Measurements from ENCODE around the gene POC1A. TPM values are rescaled to one million over a fixed set of nuclear protein-coding genes. Genes with fewer than 3 reads are reported as not detected.

POC1A gene
- total and polyA plus RNA-seq, 12 donors = 0.44 to 3.5 (median 1.1) TPM

GRCh38 chr3:52188556-52188955 lies 34.3 kb upstream of the POC1A start:
- 85 to 95% methylated on average over 1 of the region's 1 CpG for WGBS, 2 donors
- no peaks in the 10 kb centered on the region for H3K9me3 ChIP-seq
- no peak for TF ChIP-seq CTCF (IDR thresholded peaks at IDR 0.05)
- H3K36me3 ChIP-seq = no peaks in the 10 kb centered on the region
- peaks cover 5 to 44% (median 35%) of the 10 kb centered on the region in 9 donors for H3K4me1 ChIP-seq
- peak overlapping the region in 1 of 10 donors; percentile 62 for H3K27ac ChIP-seq
- DNase-seq = no peak
- H3K4me3 ChIP-seq = no peak overlapping the region
- H3K27me3 ChIP-seq = no peaks in the 10 kb centered on the region
- intact Hi-C loops (cut with DNase I) = no loop called here
- no peak for ATAC-seq

DNA sequence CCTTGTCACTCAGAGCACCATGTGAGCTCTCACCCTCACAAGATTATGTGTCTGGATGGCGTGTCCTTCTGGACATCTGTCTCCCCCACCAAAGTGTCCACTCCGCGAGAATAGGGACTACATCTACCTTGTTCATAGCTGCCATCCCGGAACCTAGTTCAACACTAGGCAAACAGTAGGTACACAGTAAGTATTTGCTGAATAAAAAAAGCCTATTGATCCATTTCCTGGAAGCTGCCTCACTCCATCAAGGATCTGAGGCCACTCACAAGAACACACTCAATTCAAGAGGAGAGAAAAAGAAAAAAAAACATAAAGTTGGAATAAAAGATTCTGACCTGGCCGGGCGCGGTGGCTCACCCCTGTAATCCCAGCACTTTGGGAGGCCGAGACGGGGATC lies 32.5 kb upstream of the POC1A start:
- Histone ChIP-seq H3K9me3 (no peaks in the 10 kb centered on the region), H3K36me3 (no peaks in the 10 kb centered on the region), H3K4me3 (no peak overlapping the region), H3K4me1 (peaks cover 9 to 57% (median 49%) of the 10 kb centered on the region in 9 donors), H3K27me3 (no peaks in the 10 kb centered on the region), H3K27ac (peak overlapping the region in 1 of 10 donors; percentile 47)
- intact Hi-C loops (cut with DNase I) = no loop called here
- DNase-seq = no peak
- WGBS, 2 donors = 95 to 96% methylated on average over 9 of the region's 9 CpGs
- ATAC-seq = no peak
- TF ChIP-seq CTCF (IDR thresholded peaks at IDR 0.05) = no peak

- Histone ChIP-seq H3K27ac (peak overlapping the region in 3 of 10 donors; percentile 47 to 89 (median 84)), H3K27me3 (no peaks in the 10 kb centered on the region), H3K4me3 (no peak overlapping the region), H3K36me3 (no peaks in the 10 kb centered on the region), H3K4me1 (peaks cover 9 to 64% (median 48%) of the 10 kb centered on the region in 9 donors), H3K9me3 (no peaks in the 10 kb centered on the region)
- 91% methylated on average over 3 of the region's 3 CpGs for WGBS, 2 donors
- DNase-seq (no peak), ATAC-seq (no peak)
- intact Hi-C loops (cut with DNase I) = no loop called here
- no peak for TF ChIP-seq CTCF (IDR thresholded peaks at IDR 0.05)
These were observed 31.6 kb upstream of the POC1A start for GRCh38 chr3:52185837-52186236.

GRCh38 chr3:52185311-52185710 lies 31.1 kb upstream of the POC1A start:
- no peaks in the 10 kb centered on the region for H3K36me3 ChIP-seq
- WGBS, 2 donors = 94 to 98% methylated on average over 6 of the region's 6 CpGs
- no peaks in the 10 kb centered on the region for H3K27me3 ChIP-seq
- DNase-seq = no peak
- H3K4me1 ChIP-seq = peaks cover 6 to 59% (median 43%) of the 10 kb centered on the region in 9 donors
- no peaks in the 10 kb centered on the region for H3K9me3 ChIP-seq
- intact Hi-C loops (cut with DNase I) = no loop called here
- H3K4me3 ChIP-seq = no peak overlapping the region
- peak overlapping the region in 4 of 10 donors; percentile 30 to 89 (median 80) for H3K27ac ChIP-seq
- no peak for TF ChIP-seq CTCF (IDR thresholded peaks at IDR 0.05)
- ATAC-seq = no peak
